ENCODE results near the gene FHL5.
"Not testable (repeated sequence)": the region's sequence is repeated elsewhere in the genome, so short reads cannot be mapped to it uniquely, and the experiment has no call there.

Gene FHL5

GRCh38 chr6:96621983-96622382 is 59.1 kb downstream of the FHL5 start:
- TF ChIP-seq, protein P1, sequence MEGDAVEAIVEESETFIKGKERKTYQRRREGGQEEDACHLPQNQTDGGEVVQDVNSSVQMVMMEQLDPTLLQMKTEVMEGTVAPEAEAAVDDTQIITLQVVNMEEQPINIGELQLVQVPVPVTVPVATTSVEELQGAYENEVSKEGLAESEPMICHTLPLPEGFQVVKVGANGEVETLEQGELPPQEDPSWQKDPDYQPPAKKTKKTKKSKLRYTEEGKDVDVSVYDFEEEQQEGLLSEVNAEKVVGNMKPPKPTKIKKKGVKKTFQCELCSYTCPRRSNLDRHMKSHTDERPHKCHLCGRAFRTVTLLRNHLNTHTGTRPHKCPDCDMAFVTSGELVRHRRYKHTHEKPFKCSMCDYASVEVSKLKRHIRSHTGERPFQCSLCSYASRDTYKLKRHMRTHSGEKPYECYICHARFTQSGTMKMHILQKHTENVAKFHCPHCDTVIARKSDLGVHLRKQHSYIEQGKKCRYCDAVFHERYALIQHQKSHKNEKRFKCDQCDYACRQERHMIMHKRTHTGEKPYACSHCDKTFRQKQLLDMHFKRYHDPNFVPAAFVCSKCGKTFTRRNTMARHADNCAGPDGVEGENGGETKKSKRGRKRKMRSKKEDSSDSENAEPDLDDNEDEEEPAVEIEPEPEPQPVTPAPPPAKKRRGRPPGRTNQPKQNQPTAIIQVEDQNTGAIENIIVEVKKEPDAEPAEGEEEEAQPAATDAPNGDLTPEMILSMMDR (IDR thresholded peaks at IDR 0.05; ENCODE audit: control insufficient read depth, extremely low read depth, insufficient read depth): no peak
- H3K4me3 ChIP-seq (ENCODE audit: low read depth, low read length): no peak overlapping the region
- no peak for DNase-seq (ENCODE audit: low read depth)

DNA sequence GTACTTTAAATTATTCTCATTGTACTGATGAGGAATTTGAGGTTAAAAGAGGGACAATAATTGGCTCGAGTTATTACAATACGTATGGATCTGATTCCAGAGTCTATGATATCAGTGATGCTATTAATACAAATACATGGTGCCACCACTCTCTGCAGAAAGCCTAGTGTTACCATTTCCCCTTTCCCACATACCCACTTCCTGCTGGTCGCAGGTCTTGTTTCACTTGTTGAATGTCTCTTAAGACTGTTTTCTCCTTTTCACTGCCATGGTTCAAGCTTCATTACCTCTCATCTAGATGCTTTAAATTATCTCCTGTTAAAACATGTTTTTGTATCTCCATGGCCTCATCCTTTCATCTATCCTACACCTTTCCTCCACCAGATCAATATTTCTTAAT is 62.0 kb downstream of the FHL5 start:
- no peak for DNase-seq (ENCODE audit: low read depth)
- no peak overlapping the region for H3K4me3 ChIP-seq (ENCODE audit: low read depth, low read length)
- TF ChIP-seq, protein P1 (IDR thresholded peaks at IDR 0.05; ENCODE audit: control insufficient read depth, extremely low read depth, insufficient read depth): no peak

- TF ChIP-seq, protein P1 (IDR thresholded peaks at IDR 0.05; ENCODE audit: control insufficient read depth, extremely low read depth, insufficient read depth): peak; percentile 35; the same call in 1 of the 2 replicates
- H3K4me3 ChIP-seq (ENCODE audit: low read depth, low read length): no peak overlapping the region
- DNase-seq (ENCODE audit: low read depth): peak; percentile 14
Observed at GRCh38 chr6:96626759-96627364, 63.9 kb downstream of the FHL5 start.

GRCh38 chr6:96631248-96631647 is 68.3 kb downstream of the FHL5 start:
- DNase-seq (ENCODE audit: low read depth): no peak
- TF ChIP-seq, protein P1 (IDR thresholded peaks at IDR 0.05; ENCODE audit: control insufficient read depth, extremely low read depth, insufficient read depth): no peak

DNA sequence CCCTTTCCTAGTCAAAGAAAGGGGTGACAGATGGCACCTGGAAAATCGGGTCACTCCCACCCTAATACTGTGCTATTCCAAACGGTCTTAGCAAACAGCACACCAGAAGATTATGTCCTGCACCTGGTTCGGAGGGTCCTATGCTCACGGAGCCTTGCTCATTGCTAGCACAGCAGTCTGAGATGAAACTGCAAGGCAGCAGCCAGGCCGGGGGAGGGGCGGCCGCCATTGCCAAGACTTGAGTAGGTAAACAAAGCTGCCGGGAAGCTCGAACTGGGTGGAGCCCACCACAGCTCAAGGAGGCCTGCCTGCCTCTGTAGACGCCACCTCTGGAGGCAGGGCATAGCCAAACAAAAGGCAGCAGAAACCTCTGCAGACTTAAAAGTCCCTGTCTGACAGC is 75.1 kb downstream of the FHL5 start:
- H3K4me3 ChIP-seq (ENCODE audit: low read depth, low read length); DNase-seq (ENCODE audit: low read depth): not testable (repeated sequence)

More at GRCh38 chr6:96631248-96631647, 68.3 kb downstream of the FHL5 start:
- H3K4me3 ChIP-seq (ENCODE audit: low read depth, low read length): no peak overlapping the region

DNA sequence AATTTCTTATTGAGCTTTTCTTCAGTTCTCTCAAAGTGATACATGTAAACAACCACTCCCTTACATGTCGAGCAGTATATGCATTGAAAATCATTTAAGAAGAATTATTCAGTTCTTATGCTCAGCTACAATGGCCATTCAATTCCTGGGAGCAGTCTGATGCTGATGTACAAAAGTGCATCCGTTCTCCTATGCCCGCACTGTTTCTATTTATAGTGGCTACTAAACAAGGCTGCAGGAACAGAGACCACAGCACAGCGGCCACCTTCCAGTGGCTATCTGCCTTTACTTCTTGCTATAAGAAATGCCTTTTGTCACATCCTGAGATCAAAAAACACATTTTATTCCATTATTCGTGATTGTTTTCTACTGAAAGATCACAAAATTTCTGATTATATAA is 82.2 kb downstream of the FHL5 start:
- DNase-seq (ENCODE audit: low read depth): no peak
- H3K4me3 ChIP-seq (ENCODE audit: low read depth, low read length): no peak overlapping the region
- TF ChIP-seq, protein P1 (IDR thresholded peaks at IDR 0.05; ENCODE audit: control insufficient read depth, extremely low read depth, insufficient read depth): no peak

DNA sequence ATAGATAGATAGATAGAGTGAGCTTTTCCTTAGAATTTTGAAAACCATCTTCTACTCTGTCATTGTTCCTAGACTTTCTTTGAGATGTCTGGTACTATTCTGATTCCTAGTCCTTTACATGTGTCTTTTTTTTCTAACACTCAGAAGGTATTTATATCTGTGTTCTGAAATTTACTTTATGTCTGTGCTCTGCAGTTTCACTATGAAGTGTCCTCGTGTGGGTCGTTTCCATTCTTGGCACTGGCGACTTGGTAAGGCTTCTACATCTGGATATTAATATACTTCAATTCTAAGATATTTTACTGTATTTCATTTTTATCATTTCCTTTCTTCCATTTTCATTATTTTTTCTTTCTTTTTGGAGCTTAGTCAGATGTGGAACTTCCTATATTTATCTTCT is 87.0 kb downstream of the FHL5 start:
- H3K4me3 ChIP-seq (ENCODE audit: low read depth, low read length): no peak overlapping the region
- DNase-seq (ENCODE audit: low read depth): no peak
- TF ChIP-seq, protein P1 (IDR thresholded peaks at IDR 0.05; ENCODE audit: control insufficient read depth, extremely low read depth, insufficient read depth): no peak
